NCI-H2196 (cell line): ENCODE data around the gene PIGA.
A peak's percentile ranks its signal among the peaks of the same experiment; 100 is the strongest.
"Not testable (repeated sequence)": the region's sequence is repeated elsewhere in the genome, so short reads cannot be mapped to it uniquely, and the experiment has no call there.

Experiments used
- DNase-seq: peaks from one replicate; lab custom pipeline; 2025; ENCODE audit not compliant: unreplicated experiment; lab: John Stamatoyannopoulos, UW

The PIGA gene

GRCh38 chrX:15322072-15322471 lies 13.3 kb downstream of the PIGA start:
- no peak for DNase-seq

- DNase-seq, result no peak
Observed at GRCh38 chrX:15321447-15321846, 13.9 kb downstream of the PIGA start.

DNA sequence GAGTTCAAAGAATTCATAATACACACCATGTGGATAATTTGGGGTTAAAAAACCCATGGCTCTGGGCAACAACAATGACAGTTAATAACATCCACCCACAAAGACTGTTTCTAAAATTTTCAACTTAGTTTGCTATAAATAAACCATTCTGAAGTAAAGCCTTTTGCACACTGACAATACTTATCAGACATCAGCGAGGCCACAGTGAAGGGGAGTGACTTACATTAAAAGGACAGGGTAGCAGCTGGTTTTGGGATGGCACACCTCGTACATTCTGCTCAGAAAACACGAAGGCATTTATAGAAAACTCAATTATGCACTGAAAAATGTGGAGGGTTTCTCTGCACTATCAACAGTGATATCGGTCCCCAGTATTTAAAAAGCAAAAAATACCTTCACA lies 15.0 kb downstream of the PIGA start:
- no peak for DNase-seq

DNA sequence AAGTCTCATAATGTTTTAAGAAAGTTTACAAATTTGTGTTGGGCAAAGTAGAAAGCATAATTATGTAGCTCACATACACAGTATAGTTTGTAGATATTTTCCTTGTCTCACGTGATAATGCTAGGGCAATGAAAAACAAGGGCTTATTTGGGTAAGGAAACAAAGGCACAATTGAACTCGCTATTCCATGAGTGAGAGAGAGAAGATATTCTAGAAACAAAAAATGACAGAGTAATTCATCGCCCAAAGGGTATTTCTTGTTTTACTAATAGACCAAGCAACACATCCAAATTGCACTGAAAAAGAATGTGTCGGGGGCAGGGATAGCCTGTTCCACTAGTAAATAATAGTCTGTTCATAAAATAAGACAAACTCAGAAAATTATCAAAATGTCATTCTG lies 16.2 kb downstream of the PIGA start:
- no peak for DNase-seq

GRCh38 chrX:15315509-15315908 lies 19.8 kb downstream of the PIGA start, which contains the start of gene ASB11:
TSS of gene ASB11 (minus strand) at chrX:15315640. CDS start at chrX:15315605, 35 bp downstream.
- DNase-seq, result no peak

DNA sequence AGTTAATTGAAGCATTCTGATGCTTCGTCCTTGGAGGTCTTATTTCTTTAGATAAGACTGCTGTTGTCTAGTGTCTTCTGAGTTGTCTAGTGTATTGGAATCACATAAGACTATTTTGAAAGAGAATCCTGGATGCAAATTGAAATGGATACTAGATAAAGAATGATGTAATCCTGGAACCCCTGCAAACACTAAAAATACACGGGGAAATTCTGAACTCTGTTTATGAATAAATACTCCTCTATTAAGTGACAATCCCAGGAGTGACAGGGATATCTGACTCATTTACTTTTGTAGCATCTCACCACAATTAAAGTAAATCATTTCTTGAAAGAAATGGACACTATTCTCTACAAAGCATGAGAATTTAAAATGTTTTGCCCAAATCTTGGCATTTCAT lies 20.9 kb downstream of the PIGA start:
- no peak for DNase-seq

DNA sequence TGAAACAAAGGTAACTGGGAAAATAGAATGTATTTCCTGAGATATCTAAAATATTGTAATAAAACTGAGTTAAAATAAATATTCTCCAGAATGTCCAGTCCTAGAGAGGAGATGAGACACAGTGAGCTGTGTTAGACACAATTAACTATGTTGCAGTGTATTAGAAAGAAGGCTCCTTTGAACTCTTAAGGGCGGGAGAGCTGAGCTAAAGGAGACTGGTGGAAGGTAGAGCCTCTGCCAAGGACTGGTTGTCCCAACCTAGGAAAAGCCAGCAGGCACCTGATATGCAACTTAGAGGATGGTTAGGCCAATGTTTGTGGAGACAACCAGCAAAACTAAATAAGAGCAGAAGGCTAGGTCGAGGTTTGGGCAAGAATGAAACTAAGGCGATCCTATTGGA lies 24.2 kb downstream of the PIGA start:
- no peak for DNase-seq

DNA sequence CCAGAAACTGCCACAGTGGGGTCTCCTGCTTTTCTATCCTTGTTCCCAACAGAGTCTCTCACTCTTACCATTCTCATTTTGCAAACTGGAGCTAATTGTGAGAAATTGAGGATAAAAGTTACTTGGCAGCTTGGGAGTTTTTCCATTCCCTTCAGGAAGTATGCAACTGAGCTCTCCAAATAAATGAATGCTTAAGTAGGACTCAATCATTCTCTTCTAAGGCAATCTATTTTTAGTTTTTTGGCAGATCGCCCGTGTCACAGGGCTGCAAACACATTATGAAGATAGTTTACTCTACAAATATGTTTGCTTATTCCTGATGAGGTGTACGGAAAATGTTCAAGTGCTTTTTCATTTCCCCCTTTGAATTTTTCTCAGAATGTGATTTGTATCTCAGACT lies 25.2 kb downstream of the PIGA start:
- DNase-seq, result peak; percentile 65

DNA sequence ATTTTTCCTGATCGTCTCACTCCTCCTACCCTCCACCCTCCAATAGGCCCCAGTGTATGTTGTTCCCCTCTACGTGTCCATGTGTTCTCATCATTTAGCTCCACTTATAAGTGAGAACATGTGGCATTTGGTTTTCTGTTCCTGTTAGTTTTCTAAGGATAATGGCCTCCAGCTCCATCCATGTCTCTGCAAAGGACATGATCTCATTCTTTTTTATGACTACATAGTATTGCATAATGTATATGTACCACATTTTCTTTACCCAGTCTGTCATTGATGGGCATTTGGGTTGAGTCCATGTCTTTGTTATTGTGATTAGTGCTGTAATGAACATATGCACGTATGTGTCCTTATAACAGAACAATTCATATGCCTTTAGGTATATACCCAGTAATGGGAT lies 29.4 kb downstream of the PIGA start:
- not testable (repeated sequence) for DNase-seq

GRCh38 chrX:15301924-15302323 lies 33.4 kb downstream of the PIGA start:
- DNase-seq, result no peak

GRCh38 chrX:15299941-15300851 lies 35.1 kb downstream of the PIGA start:
- peak; percentile 9 for DNase-seq

DNA sequence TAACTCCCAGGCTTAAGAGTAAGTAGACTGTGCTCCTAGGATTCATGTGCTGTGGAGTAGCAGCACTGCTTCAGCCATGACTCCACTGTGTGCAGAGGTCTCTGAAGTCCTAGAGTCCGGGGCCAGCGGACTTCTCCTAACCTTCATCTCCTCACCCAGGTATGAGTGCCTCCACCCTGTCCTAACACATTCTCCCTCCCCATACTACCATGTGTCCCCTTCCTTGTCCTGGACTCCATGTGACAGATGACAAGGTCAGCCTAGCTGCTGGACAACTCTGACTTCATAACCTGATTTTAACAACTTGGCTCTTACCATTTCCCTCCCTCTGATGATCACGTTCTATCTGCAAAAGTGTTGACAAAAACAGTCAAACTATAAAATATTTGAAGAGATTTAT lies 36.5 kb downstream of the PIGA start:
- DNase-seq, result no peak

DNA sequence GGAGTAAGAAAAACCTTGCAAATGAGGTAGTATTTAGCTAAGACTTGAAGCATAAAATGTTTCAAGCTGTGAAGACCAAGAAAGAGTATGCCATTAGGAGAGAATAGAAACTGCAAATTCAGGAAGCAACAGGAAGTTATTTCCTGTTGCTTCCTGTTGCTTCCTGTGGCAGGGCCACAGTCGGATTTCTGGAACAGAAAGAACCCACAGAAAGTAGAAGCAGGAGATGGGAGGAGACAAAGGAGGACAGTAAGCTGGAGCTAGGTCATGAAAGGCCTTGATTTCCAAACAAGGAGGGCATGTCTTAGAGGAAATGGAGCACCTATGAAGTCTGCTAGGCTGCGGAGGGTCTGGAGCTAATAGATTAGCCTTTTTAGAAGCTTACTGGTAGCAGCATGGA lies 37.1 kb downstream of the PIGA start:
- DNase-seq, result no peak

DNA sequence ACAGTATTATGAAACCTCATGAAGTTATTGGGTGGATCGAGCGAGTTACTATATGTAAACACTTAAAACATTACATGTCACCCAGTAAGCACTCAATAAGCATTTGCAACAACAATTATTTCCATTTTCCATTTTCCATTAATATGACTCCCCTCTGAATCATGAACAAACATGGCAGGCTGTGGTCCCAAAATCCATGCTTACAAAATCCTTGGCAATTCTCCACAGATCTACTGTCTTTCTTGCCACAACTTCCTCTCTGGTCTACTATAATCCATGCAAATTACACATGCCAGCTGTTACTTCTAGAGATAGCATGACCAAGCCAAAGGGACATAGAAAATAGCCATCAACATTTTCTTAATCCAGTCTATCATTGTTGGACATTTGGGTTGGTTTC lies 41.9 kb downstream of the PIGA start:
- DNase-seq, result no peak

DNA sequence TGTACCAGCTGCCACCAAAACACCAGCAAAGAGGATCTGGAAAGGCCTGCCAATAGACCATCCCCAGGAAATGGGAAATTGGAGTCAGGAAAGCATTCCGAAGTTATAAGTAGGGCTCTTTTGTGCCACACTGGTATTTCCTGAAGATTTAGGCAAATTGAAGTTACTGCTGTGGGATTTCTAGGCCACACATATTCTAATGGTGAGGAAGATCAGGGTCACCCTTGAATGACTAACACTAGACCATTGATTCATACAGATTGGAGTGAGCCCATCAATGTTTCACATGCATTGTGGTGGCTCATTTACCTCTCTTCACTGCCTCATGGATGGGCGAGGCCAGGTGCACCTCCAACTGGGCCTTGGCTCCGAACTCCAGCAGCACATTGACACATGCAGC lies 42.5 kb downstream of the PIGA start:
- no peak for DNase-seq

DNA sequence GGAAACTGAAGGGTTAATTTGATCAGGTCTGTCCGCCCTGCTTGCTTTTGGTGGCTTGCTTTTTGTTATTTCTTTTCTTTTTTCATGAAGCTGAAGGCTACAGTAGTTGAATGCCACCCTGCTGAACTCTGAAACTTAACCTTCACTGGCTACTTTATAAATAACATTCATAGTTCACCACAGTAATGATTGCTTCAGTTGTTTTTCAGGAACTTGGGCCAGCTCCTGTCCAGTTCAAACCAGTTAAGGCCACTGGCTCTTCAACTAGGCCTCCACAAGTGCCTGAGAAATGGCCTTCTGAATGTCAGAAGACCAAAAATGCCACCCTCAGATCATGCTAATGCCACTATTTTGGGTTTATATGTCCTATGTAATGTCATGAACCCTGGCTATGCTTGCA lies 57.7 kb downstream of the PIGA start:
- no peak for DNase-seq

GRCh38 chrX:15274946-15275345 lies 60.4 kb downstream of the PIGA start:
- DNase-seq, result no peak

DNA sequence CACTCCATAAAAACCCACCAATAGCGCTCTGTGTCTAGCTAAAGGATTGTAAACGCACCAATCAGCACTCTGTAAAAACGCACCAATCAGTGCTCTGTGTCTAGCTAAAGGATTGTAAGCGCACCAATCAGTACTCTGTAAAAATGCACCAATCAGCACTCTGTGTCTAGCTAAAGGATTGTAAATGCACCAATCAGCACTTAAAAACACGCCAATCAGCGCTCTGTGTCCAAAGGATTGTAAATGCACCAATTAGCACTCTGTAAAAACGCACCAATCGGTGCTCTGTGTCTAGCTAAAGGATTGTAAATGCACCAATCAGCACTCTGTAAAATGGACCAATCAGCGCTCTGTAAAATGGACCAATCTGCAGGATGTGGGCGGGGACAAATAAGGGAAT lies 62.0 kb downstream of the PIGA start:
- not testable (repeated sequence) for DNase-seq

DNA sequence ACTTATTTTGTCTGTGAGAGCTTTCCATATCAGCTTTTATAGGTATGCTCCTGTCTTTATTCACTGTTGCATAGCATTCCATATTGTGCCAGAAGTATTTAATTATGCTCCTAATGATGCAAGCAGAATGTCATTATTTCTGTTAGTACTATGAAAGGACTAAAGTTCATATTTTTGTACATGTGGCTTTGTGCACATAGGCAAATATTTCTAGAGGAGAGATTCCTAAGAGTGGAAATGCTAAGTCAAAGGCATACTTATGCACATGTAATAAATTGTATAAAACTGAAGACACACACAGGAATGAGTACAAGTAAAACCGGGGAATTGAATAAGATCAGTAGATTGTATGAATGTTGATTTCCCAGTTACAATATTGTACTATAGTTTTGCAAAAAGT lies 63.6 kb downstream of the PIGA start:
- DNase-seq, result no peak

GRCh38 chrX:15269618-15270521 lies 65.5 kb downstream of the PIGA start, which contains the start of gene ASB9:
TSS of gene ASB9 (minus strand) at chrX:15270083. CDS start at chrX:15269874, 209 bp downstream.
- DNase-seq, result peak; percentile 28
